ENCODE results near the gene NOM1.

The NOM1 gene

GRCh38 chr7:157017603-157018327, 68.3 kb downstream of the NOM1 start:
- DNase-seq, result no peak

DNA sequence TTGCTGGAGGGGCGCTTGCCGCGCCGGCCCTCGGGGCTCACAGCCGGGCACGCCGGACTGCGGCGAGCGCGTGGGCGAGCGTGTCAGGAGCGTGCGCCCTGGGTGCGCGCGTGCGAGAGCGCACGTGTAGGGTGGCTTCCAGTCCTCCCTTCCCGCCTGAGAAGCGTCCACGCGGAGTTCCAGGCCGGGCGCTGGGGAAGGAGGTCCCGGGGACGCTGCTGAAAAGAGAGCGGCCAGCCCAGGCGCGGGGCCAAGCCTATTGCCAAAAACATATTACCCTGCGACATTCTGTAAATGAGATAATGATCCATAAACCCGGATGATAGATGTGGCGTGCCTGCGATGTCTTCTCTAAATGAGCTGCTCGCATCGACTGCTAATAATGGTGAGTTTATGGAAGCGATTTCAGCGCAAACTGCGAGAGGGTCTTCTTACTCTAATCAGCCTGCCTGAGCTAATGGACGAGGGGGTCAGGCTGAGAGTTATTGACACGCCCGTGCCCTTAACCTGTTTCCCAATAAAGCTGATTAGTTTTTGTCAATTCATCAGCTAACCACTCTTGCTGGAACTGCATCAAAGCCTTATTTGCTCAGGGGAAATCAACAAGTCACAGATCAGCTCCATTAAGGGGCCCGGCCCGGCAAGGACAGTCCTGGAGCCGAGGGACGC, 69.0 kb downstream of the NOM1 start:
- DNase-seq, result peak; percentile 30

GRCh38 chr7:157018997-157019608, 69.6 kb downstream of the NOM1 start:
- no peak for DNase-seq

GRCh38 chr7:157019718-157020451, 70.4 kb downstream of the NOM1 start:
- DNase-seq, result no peak

GRCh38 chr7:157020514-157021070, 71.1 kb downstream of the NOM1 start:
- no peak for DNase-seq

DNA sequence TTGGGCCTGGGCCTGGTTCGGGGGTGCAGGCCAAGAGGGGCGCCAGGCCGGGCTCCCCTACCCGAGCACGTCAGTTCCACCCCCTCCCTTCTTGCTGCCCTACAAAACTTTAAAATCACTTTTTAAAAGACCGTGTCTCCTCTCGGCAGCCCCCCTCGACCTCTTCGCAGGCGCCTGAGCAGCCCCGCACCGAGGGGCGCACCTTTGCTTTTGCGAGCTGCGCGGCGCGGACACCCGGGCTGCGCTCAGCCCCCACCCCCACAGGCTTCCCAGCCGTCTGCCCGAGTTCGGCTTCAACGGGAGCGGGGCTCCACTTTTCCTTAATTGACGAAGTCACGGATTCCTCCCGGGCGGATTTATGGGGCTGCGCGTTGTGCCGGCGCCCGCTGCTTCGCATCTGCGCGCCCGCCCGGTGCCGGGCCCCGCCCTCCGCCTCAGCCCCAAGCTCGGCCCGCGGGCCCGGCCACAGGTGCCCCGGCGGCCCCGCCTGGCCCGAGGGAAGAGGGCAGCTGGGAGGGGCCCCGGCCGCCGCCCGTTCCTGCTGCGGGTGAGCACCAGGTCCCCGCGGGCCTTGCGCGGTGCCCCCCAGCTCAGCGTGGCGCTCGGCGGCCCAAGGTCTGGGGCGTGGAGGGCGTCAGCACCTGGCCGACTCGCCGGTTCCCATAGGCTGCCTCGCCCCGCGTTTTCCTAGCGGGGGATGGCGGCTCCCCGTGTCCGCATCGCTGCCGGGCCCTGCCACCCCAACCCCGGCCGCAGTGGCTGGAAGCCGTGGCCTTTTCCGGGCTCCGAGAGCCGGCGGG, 71.8 kb downstream of the NOM1 start:
- no peak for DNase-seq

GRCh38 chr7:157021871-157022680, 72.6 kb downstream of the NOM1 start:
- no peak for DNase-seq
